ENCODE measurements around the gene FLRT2.

The FLRT2 gene

GRCh38 chr14:85618390-85618789, 88.4 kb downstream of the FLRT2 start:
- no peaks in the 10 kb centered on the region for H3K9me2 ChIP-seq (replicated peaks; ENCODE audit: control insufficient read depth, low read length)
- H3K4me1 ChIP-seq (ENCODE audit: control insufficient read depth, low read length), result no peaks in the 10 kb centered on the region
- no peaks in the 10 kb centered on the region for H3F3A ChIP-seq (ENCODE audit: control insufficient read depth, insufficient read depth)
- no peak overlapping the region for H3K4me2 ChIP-seq (ENCODE audit: low read length)
- H4K20me1 ChIP-seq (ENCODE audit: control insufficient read depth, insufficient read depth, low read depth, low read length), result no peaks in the 10 kb centered on the region
- H3K36me3 ChIP-seq (ENCODE audit: control insufficient read depth, low read length), result no peaks in the 10 kb centered on the region
- H3K27me3 ChIP-seq (ENCODE audit: control insufficient read depth, low read length), result no peaks in the 10 kb centered on the region
- TF ChIP-seq CTCF (IDR thresholded peaks at IDR 0.05; ENCODE audit: low read depth, low read length, poor library complexity, severe bottlenecking), result no peak
- no peak for TF ChIP-seq EZH2phosphoT487 (IDR thresholded peaks at IDR 0.05; ENCODE audit: borderline replicate concordance, low read length)
- H3K79me2 ChIP-seq (ENCODE audit: control insufficient read depth, low read length), result no peaks in the 10 kb centered on the region
- no peak overlapping the region for H3K27ac ChIP-seq (ENCODE audit: low read depth, low read length)
- H3K9me3 ChIP-seq (ENCODE audit: control insufficient read depth, insufficient read depth, low read length), result peaks cover 6% of the 10 kb centered on the region; the same call in 1 of the 2 replicates
- H3K4me3 ChIP-seq (ENCODE audit: low read length), result no peak overlapping the region

- Histone ChIP-seq H3K27ac (ENCODE audit: low read depth, low read length) (no peak overlapping the region), H3K36me3 (ENCODE audit: control insufficient read depth, low read length) (no peaks in the 10 kb centered on the region), H3K27me3 (ENCODE audit: control insufficient read depth, low read length) (no peaks in the 10 kb centered on the region), H3K79me2 (ENCODE audit: control insufficient read depth, low read length) (no peaks in the 10 kb centered on the region), H3F3A (ENCODE audit: control insufficient read depth, insufficient read depth) (no peaks in the 10 kb centered on the region), H3K9me2 (replicated peaks; ENCODE audit: control insufficient read depth, low read length) (no peaks in the 10 kb centered on the region), H3K4me2 (ENCODE audit: low read length) (no peak overlapping the region), H4K20me1 (ENCODE audit: control insufficient read depth, insufficient read depth, low read depth, low read length) (no peaks in the 10 kb centered on the region), H3K4me1 (ENCODE audit: control insufficient read depth, low read length) (no peaks in the 10 kb centered on the region), H3K4me3 (ENCODE audit: low read length) (no peak overlapping the region), H3K9me3 (ENCODE audit: control insufficient read depth, insufficient read depth, low read length) (peaks cover 6% of the 10 kb centered on the region; the same call in 1 of the 2 replicates)
- TF ChIP-seq CTCF (IDR thresholded peaks at IDR 0.05; ENCODE audit: low read depth, low read length, poor library complexity, severe bottlenecking) (no peak), EZH2phosphoT487 (IDR thresholded peaks at IDR 0.05; ENCODE audit: borderline replicate concordance, low read length) (no peak)
Measured at GRCh38 chr14:85618978-85619377, 89.0 kb downstream of the FLRT2 start.

- Histone ChIP-seq H3K36me3 (ENCODE audit: control insufficient read depth, low read length) (no peaks in the 10 kb centered on the region), H3K4me1 (ENCODE audit: control insufficient read depth, low read length) (no peaks in the 10 kb centered on the region), H3K4me3 (ENCODE audit: low read length) (no peak overlapping the region), H3K79me2 (ENCODE audit: control insufficient read depth, low read length) (no peaks in the 10 kb centered on the region), H3K9me3 (ENCODE audit: control insufficient read depth, insufficient read depth, low read length) (peaks cover 6% of the 10 kb centered on the region; the same call in 1 of the 2 replicates), H3K9me2 (replicated peaks; ENCODE audit: control insufficient read depth, low read length) (no peaks in the 10 kb centered on the region), H3K4me2 (ENCODE audit: low read length) (no peak overlapping the region), H3K27me3 (ENCODE audit: control insufficient read depth, low read length) (no peaks in the 10 kb centered on the region), H3K27ac (ENCODE audit: low read depth, low read length) (no peak overlapping the region), H3F3A (ENCODE audit: control insufficient read depth, insufficient read depth) (no peaks in the 10 kb centered on the region), H4K20me1 (ENCODE audit: control insufficient read depth, insufficient read depth, low read depth, low read length) (no peaks in the 10 kb centered on the region)
- TF ChIP-seq CTCF (IDR thresholded peaks at IDR 0.05; ENCODE audit: low read depth, low read length, poor library complexity, severe bottlenecking) (no peak), EZH2phosphoT487 (IDR thresholded peaks at IDR 0.05; ENCODE audit: borderline replicate concordance, low read length) (no peak)
Measured at GRCh38 chr14:85619851-85620250, 89.9 kb downstream of the FLRT2 start.

All from DOHH2 (cell line).